Measurements from ENCODE around the gene MAP7. TPM values are rescaled to one million over a fixed set of nuclear protein-coding genes. Genes with fewer than 3 reads are reported as not detected.
A peak's percentile ranks its signal among the peaks of the same experiment; 100 is the strongest.

Gene MAP7
- total and polyA plus RNA-seq, 9 of the 15 experiments (the other 6 are each of a cell fraction or from before 2014, with no cell fraction given) = 0.76 to 7.7 (median 3.9) TPM

DNA sequence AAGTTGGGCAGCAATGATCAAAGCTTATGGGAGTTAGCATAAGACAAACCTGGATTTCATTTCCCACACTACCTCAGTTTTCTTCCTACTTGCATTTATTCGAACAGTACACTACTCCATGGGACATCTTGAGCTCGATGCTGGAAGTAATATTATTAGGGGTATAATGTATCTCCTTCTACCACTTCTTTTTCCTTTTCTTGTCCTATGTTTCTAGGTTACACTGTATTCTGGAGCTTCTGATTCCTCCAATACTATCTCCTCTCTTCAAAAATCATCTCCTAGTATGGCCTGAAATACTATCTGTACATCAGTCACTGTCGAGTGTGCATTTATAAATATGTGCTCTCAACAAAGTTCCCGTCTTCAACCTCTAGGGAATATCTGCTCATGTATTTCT is 124.4 kb downstream of the MAP7 start:
- H3K36me3 ChIP-seq (ENCODE audit: control insufficient read depth, insufficient read depth, low read length) = no peaks in the 10 kb centered on the region
- BruUV-seq (replicated peaks) = no TSS peak
- H4K20me1 ChIP-seq (replicated peaks; ENCODE audit: control insufficient read depth, insufficient read depth, low read length) = no peaks in the 10 kb centered on the region
- H3K9me3 ChIP-seq (replicated peaks; ENCODE audit: control insufficient read depth, insufficient read depth, low read depth, low read length) = no peaks in the 10 kb centered on the region
- intact Hi-C loops (cut with micrococcal nuclease) = loop anchor here (5.0 kb wide), 1 partner anchor 122 kb away; no protein-coding TSS in a partner anchor
- POLR2A ChIA-PET = interaction anchor here (0.8 to 3.8 kb wide), 3 partner anchors 10 to 100 kb away, joined by 3 to 14 read pairs (median 4); no protein-coding TSS in a partner anchor
- no peaks in the 10 kb centered on the region; a peak in 1 of 5 replicates for H3K27me3 ChIP-seq (ENCODE audit: control insufficient read depth in 2 of 2, insufficient read depth in 2 of 2, low read length in 2 of 2)
- CTCF ChIA-PET (ENCODE audit: low intra/inter-chr PET ratio) = no interaction called here
- ATAC-seq = peak; percentile 7; the same call in 2 of the 3 replicates
- no peak for FAIRE-seq
- peak overlapping the region; percentile 9; the same call in 1 of the 2 replicates for H2AFZ ChIP-seq (ENCODE audit: low read depth, low read length)
- no peak overlapping the region; the same call in 1 of the 2 replicates for H3K4me2 ChIP-seq (ENCODE audit: insufficient read depth, low read length)
- H3K4me1 ChIP-seq (replicated peaks in 1 of 2; ENCODE audit: control insufficient read depth in 2 of 2, insufficient read depth in 2 of 2, low read length in 2 of 2) = peaks cover 0 to 53% of the 10 kb centered on the region in 2 experiments; a peak in 4 of 5 replicates
- no peaks in the 10 kb centered on the region for H3K9me1 ChIP-seq (ENCODE audit: control insufficient read depth, insufficient read depth, low read length)
- 22% methylated on average over 4 of the region's 4 CpGs for WGBS (ENCODE audit: insufficient coverage, low coverage, missing lambda C conversion rate)
- H3K9ac ChIP-seq (ENCODE audit: insufficient read depth in 1 of 2, low read depth in 2 of 2, low read length in 2 of 2) = 0 out of 4 replicates have a peak overlapping the region, but pooled peaks of 1 of the 2 experiments have one; percentile 7
- in situ Hi-C loops (cut with MboI) = no loop called here
- peak in 2 of 4 experiments; percentile 21 to 23 for DNase-seq (ENCODE audit: extremely low read depth in 1 of 4, low spot score in 3 of 4)
- H3K79me2 ChIP-seq (ENCODE audit: control insufficient read depth, insufficient read depth, low read length) = no peaks in the 10 kb centered on the region
- H3K27ac ChIP-seq (ENCODE audit: extremely low read depth, low read depth, low read length) = no peak overlapping the region
- H3K4me3 ChIP-seq = no peak overlapping the region
- TF ChIP-seq EP300 (IDR thresholded peaks at IDR 0.05; ENCODE audit: low read length) = no peak
- TF ChIP-seq STAT5B (CRISPR knock-in tag; IDR thresholded peaks at IDR 0.05) = no peak
- no peak for TF ChIP-seq SFPQ (IDR thresholded peaks at IDR 0.05; ENCODE audit: low read depth, low read length)
- TF ChIP-seq ZNF212 (CRISPR knock-in tag; IDR thresholded peaks at IDR 0.05) = no peak
- no peak for TF ChIP-seq L3MBTL2 (IDR thresholded peaks at IDR 0.05)
- no peak for TF ChIP-seq LCOR (CRISPR knock-in tag; IDR thresholded peaks at IDR 0.05)
- 0 out of 2 replicates have a peak, but pooled peaks have one; percentile 50 for TF ChIP-seq ZNF668 (CRISPR knock-in tag; IDR thresholded peaks at IDR 0.05)
- TF ChIP-seq ATF4 (CRISPR knock-in tag; IDR thresholded peaks at IDR 0.05) = no peak
- TF ChIP-seq, protein P1, sequence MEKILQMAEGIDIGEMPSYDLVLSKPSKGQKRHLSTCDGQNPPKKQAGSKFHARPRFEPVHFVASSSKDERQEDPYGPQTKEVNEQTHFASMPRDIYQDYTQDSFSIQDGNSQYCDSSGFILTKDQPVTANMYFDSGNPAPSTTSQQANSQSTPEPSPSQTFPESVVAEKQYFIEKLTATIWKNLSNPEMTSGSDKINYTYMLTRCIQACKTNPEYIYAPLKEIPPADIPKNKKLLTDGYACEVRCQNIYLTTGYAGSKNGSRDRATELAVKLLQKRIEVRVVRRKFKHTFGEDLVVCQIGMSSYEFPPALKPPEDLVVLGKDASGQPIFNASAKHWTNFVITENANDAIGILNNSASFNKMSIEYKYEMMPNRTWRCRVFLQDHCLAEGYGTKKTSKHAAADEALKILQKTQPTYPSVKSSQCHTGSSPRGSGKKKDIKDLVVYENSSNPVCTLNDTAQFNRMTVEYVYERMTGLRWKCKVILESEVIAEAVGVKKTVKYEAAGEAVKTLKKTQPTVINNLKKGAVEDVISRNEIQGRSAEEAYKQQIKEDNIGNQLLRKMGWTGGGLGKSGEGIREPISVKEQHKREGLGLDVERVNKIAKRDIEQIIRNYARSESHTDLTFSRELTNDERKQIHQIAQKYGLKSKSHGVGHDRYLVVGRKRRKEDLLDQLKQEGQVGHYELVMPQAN (IDR thresholded peaks at IDR 0.05; ENCODE audit: borderline replicate concordance) = no peak
- 0 out of 2 replicates have a peak, but pooled peaks have one; percentile 17 for TF ChIP-seq HEY1 (CRISPR knock-in tag; IDR thresholded peaks at IDR 0.05; ENCODE audit: borderline replicate concordance)
- no peak for TF ChIP-seq PBX2 (CRISPR knock-in tag; IDR thresholded peaks at IDR 0.05; ENCODE audit: low read depth)
- peak; percentile 49; the same call in 1 of the 2 replicates for TF ChIP-seq PBX2 (tag; conservative IDR thresholded peaks at IDR 0.05; ENCODE audit: low read depth)
- no peak for TF ChIP-seq ZNF589 (CRISPR knock-in tag; IDR thresholded peaks at IDR 0.05; ENCODE audit: low read depth)
- TF ChIP-seq GABPB1 (CRISPR knock-in tag; IDR thresholded peaks at IDR 0.05) = no peak
- no peak for TF ChIP-seq ZNF174 (CRISPR knock-in tag; IDR thresholded peaks at IDR 0.05)
- TF ChIP-seq ZBTB17 (CRISPR knock-in tag; IDR thresholded peaks at IDR 0.05) = 0 out of 2 replicates have a peak, but pooled peaks have one; percentile 41
